ENCODE results near the gene KMT2B.

The KMT2B gene

DNA sequence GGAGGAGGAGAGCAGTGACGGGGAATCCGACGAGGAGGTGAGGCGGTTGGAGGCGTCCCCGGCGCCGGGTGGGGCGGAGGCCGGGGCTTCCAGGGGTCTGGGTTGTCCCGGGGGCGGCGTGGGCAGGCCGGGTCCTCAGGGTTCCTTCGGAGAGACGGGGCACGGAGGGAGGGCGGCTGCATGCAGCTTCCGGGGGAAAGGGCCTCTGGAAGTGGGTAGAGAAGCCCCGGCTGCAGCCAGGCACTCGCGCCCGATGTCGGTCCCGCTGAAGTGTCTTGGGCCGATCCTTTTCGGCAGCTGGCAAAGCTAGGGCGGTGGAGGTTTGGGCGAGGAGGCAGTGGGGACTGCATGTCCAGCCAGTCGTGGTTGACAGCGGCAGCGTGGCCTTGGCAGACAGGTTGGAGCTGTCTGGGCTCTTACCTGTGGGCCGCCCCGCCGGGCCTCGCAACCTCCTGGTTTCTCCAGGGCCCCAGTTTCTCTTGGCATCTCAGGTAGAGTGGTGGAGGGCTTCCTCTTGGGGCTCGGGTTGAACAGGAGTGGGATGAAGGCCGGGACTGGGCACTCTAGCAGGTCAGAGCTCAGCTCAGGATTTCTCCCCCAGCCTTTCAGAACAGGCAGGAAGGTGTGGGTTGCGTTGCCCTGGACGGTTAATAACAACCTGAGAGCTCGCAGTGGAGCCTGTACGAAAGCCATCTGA lies 690 bp downstream of the KMT2B start:
- Histone ChIP-seq H3K4me3 (ENCODE audit: severe bottlenecking) (peak overlapping the region; percentile 73), H3K27ac (ENCODE audit: poor library complexity, severe bottlenecking) (peak overlapping the region; percentile 83), H3K9me3 (ENCODE audit: severe bottlenecking) (no peaks in the 10 kb centered on the region), H3K4me1 (ENCODE audit: insufficient read depth, poor library complexity, severe bottlenecking) (no peaks in the 10 kb centered on the region), H3K36me3 (ENCODE audit: low read depth) (peaks cover 31% of the 10 kb centered on the region), H3K27me3 (ENCODE audit: insufficient read depth, poor library complexity, severe bottlenecking) (no peaks in the 10 kb centered on the region)
- DNase-seq (ENCODE audit: low spot score) (peak; percentile 68), ATAC-seq (ENCODE audit: low read depth) (no peak)
- TF ChIP-seq, protein P1, sequence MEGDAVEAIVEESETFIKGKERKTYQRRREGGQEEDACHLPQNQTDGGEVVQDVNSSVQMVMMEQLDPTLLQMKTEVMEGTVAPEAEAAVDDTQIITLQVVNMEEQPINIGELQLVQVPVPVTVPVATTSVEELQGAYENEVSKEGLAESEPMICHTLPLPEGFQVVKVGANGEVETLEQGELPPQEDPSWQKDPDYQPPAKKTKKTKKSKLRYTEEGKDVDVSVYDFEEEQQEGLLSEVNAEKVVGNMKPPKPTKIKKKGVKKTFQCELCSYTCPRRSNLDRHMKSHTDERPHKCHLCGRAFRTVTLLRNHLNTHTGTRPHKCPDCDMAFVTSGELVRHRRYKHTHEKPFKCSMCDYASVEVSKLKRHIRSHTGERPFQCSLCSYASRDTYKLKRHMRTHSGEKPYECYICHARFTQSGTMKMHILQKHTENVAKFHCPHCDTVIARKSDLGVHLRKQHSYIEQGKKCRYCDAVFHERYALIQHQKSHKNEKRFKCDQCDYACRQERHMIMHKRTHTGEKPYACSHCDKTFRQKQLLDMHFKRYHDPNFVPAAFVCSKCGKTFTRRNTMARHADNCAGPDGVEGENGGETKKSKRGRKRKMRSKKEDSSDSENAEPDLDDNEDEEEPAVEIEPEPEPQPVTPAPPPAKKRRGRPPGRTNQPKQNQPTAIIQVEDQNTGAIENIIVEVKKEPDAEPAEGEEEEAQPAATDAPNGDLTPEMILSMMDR (IDR thresholded peaks at IDR 0.05; ENCODE audit: poor library complexity, severe bottlenecking): no peak

DNA sequence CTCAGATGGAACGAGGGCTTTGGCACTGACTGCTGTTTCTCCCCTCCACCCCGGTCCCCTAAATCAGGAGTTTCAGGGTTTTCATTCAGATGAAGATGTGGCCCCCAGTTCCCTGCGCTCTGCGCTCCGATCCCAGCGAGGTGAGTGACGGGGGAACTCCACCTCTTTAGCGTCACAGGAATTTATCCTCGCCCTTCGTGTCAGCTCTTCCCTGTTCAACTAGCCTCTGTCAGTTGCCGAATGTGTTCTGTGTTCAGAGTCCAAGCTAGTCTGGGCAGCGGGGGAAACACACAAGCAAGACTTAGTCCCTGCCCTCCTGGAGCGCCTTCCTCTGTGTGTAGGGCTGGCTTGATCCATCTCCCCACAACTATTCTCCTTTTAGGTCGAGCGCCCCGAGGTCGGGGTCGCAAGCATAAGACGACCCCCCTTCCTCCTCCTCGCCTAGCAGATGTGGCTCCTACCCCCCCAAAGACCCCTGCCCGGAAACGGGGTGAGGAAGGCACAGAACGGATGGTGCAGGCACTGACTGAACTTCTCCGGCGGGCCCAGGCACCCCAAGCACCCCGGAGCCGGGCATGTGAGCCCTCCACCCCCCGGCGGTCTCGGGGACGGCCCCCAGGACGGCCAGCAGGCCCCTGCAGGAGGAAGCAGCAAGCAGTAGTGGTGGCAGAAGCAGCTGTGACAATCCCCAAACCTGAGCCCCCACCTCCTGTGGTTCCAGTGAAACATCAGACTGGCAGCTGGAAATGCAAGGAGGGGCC lies 1.8 kb downstream of the KMT2B start:
- peaks cover 42% of the 10 kb centered on the region for H3K36me3 ChIP-seq (ENCODE audit: low read depth)
- no peak for ATAC-seq (ENCODE audit: low read depth)

GRCh38 chr19:35720163-35720524 lies 2.3 kb downstream of the KMT2B start:
- no peak overlapping the region for H3K27ac ChIP-seq (ENCODE audit: poor library complexity, severe bottlenecking)
- H3K9me3 ChIP-seq (ENCODE audit: severe bottlenecking): no peaks in the 10 kb centered on the region
- no peaks in the 10 kb centered on the region for H3K27me3 ChIP-seq (ENCODE audit: insufficient read depth, poor library complexity, severe bottlenecking)
- H3K4me1 ChIP-seq (ENCODE audit: insufficient read depth, poor library complexity, severe bottlenecking): no peaks in the 10 kb centered on the region
- TF ChIP-seq, protein P1 (IDR thresholded peaks at IDR 0.05; ENCODE audit: poor library complexity, severe bottlenecking): no peak
- H3K36me3 ChIP-seq (ENCODE audit: low read depth): peaks cover 48% of the 10 kb centered on the region
- no peak for DNase-seq (ENCODE audit: low spot score)
- H3K4me3 ChIP-seq (ENCODE audit: severe bottlenecking): no peak overlapping the region
- no peak for ATAC-seq (ENCODE audit: low read depth)

More for the DNA sequence above, 1.8 kb downstream of the KMT2B start:
- no peaks in the 10 kb centered on the region for H3K4me1 ChIP-seq (ENCODE audit: insufficient read depth, poor library complexity, severe bottlenecking)
- H3K4me3 ChIP-seq (ENCODE audit: severe bottlenecking): peak overlapping the region; percentile 73
- peak; percentile 66 for DNase-seq (ENCODE audit: low spot score)
- H3K27ac ChIP-seq (ENCODE audit: poor library complexity, severe bottlenecking): no peak overlapping the region
- no peaks in the 10 kb centered on the region for H3K27me3 ChIP-seq (ENCODE audit: insufficient read depth, poor library complexity, severe bottlenecking)
- TF ChIP-seq, protein P1 (IDR thresholded peaks at IDR 0.05; ENCODE audit: poor library complexity, severe bottlenecking): no peak
- no peaks in the 10 kb centered on the region for H3K9me3 ChIP-seq (ENCODE audit: severe bottlenecking)

GRCh38 chr19:35720648-35721047 lies 2.8 kb downstream of the KMT2B start:
- no peaks in the 10 kb centered on the region for H3K9me3 ChIP-seq (ENCODE audit: severe bottlenecking)
- H3K4me1 ChIP-seq (ENCODE audit: insufficient read depth, poor library complexity, severe bottlenecking): no peaks in the 10 kb centered on the region
- H3K4me3 ChIP-seq (ENCODE audit: severe bottlenecking): no peak overlapping the region
- H3K27ac ChIP-seq (ENCODE audit: poor library complexity, severe bottlenecking): no peak overlapping the region
- peaks cover 53% of the 10 kb centered on the region for H3K36me3 ChIP-seq (ENCODE audit: low read depth)
- no peaks in the 10 kb centered on the region for H3K27me3 ChIP-seq (ENCODE audit: insufficient read depth, poor library complexity, severe bottlenecking)
- DNase-seq (ENCODE audit: low spot score) (peak; percentile 56), ATAC-seq (ENCODE audit: low read depth) (no peak)
- TF ChIP-seq, protein P1 (IDR thresholded peaks at IDR 0.05; ENCODE audit: poor library complexity, severe bottlenecking): no peak

DNA sequence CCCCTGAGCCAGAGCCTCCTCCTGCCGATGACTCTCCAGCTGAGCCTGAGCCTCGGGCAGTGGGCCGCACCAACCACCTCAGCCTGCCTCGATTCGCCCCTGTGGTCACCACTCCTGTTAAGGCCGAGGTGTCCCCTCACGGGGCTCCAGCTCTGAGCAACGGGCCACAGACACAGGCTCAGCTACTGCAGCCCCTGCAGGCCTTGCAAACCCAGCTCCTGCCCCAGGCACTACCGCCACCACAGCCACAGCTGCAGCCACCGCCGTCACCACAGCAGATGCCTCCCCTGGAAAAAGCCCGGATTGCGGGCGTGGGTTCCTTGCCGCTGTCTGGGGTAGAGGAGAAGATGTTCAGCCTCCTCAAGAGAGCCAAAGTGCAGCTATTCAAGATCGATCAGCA lies 3.6 kb downstream of the KMT2B start:
- H3K27ac ChIP-seq (ENCODE audit: poor library complexity, severe bottlenecking): no peak overlapping the region
- H3K27me3 ChIP-seq (ENCODE audit: insufficient read depth, poor library complexity, severe bottlenecking): no peaks in the 10 kb centered on the region
- no peaks in the 10 kb centered on the region for H3K9me3 ChIP-seq (ENCODE audit: severe bottlenecking)
- TF ChIP-seq, protein P1 (IDR thresholded peaks at IDR 0.05; ENCODE audit: poor library complexity, severe bottlenecking): no peak
- H3K36me3 ChIP-seq (ENCODE audit: low read depth): peaks cover 60% of the 10 kb centered on the region
- ATAC-seq (ENCODE audit: low read depth) (no peak), DNase-seq (ENCODE audit: low spot score) (peak; percentile 46)
- no peak overlapping the region for H3K4me3 ChIP-seq (ENCODE audit: severe bottlenecking)
- H3K4me1 ChIP-seq (ENCODE audit: insufficient read depth, poor library complexity, severe bottlenecking): no peaks in the 10 kb centered on the region

All from RWPE2 (cell line).